ENCODE data around the gene DLEC1.

The DLEC1 gene

GRCh38 chr3:38163117-38163840 lies 124.3 kb downstream of the DLEC1 start:
- Histone ChIP-seq H3K27me3 (ENCODE audit: insufficient read depth, poor library complexity, severe bottlenecking) (no peaks in the 10 kb centered on the region), H3K4me3 (ENCODE audit: severe bottlenecking) (no peak overlapping the region), H3K27ac (ENCODE audit: poor library complexity, severe bottlenecking) (peak overlapping the region; percentile 91), H3K4me1 (ENCODE audit: insufficient read depth, poor library complexity, severe bottlenecking) (peaks cover 18% of the 10 kb centered on the region), H3K36me3 (ENCODE audit: low read depth) (no peaks in the 10 kb centered on the region), H3K9me3 (ENCODE audit: severe bottlenecking) (no peaks in the 10 kb centered on the region)
- ATAC-seq (ENCODE audit: low read depth): no peak
- TF ChIP-seq CTCF (IDR thresholded peaks at IDR 0.05; ENCODE audit: poor library complexity, severe bottlenecking): peak; percentile 18
- no peak for DNase-seq (ENCODE audit: low spot score)

- Histone ChIP-seq H3K27me3 (ENCODE audit: insufficient read depth, poor library complexity, severe bottlenecking) (no peaks in the 10 kb centered on the region), H3K9me3 (ENCODE audit: severe bottlenecking) (no peaks in the 10 kb centered on the region), H3K27ac (ENCODE audit: poor library complexity, severe bottlenecking) (peak overlapping the region; percentile 91), H3K4me1 (ENCODE audit: insufficient read depth, poor library complexity, severe bottlenecking) (peaks cover 24% of the 10 kb centered on the region), H3K36me3 (ENCODE audit: low read depth) (no peaks in the 10 kb centered on the region), H3K4me3 (ENCODE audit: severe bottlenecking) (peak overlapping the region; percentile 80)
- DNase-seq (ENCODE audit: low spot score) (no peak), ATAC-seq (ENCODE audit: low read depth) (no peak)
- TF ChIP-seq CTCF (IDR thresholded peaks at IDR 0.05; ENCODE audit: poor library complexity, severe bottlenecking): no peak
Observed at GRCh38 chr3:38163841-38164642, 125.0 kb downstream of the DLEC1 start.

- no peak for DNase-seq (ENCODE audit: low spot score)
- Histone ChIP-seq H3K27ac (ENCODE audit: poor library complexity, severe bottlenecking) (peak overlapping the region; percentile 91), H3K4me1 (ENCODE audit: insufficient read depth, poor library complexity, severe bottlenecking) (peaks cover 29% of the 10 kb centered on the region), H3K36me3 (ENCODE audit: low read depth) (no peaks in the 10 kb centered on the region), H3K9me3 (ENCODE audit: severe bottlenecking) (no peaks in the 10 kb centered on the region), H3K4me3 (ENCODE audit: severe bottlenecking) (peak overlapping the region; percentile 80), H3K27me3 (ENCODE audit: insufficient read depth, poor library complexity, severe bottlenecking) (no peaks in the 10 kb centered on the region)
- no peak for TF ChIP-seq CTCF (IDR thresholded peaks at IDR 0.05; ENCODE audit: poor library complexity, severe bottlenecking)
- ATAC-seq (ENCODE audit: low read depth): peak; percentile 17
Observed at GRCh38 chr3:38164643-38164951, 125.6 kb downstream of the DLEC1 start.

GRCh38 chr3:38164952-38165721 lies 126.1 kb downstream of the DLEC1 start, which contains the start of gene OXSR1:
Gene OXSR1 (plus strand): TSS chr3:38165537. CDS start chr3:38165877, 340 bp downstream.
- peak; percentile 98 for DNase-seq (ENCODE audit: low spot score)
- peaks cover 30% of the 10 kb centered on the region for H3K4me1 ChIP-seq (ENCODE audit: insufficient read depth, poor library complexity, severe bottlenecking)
- no peaks in the 10 kb centered on the region for H3K36me3 ChIP-seq (ENCODE audit: low read depth)
- H3K4me3 ChIP-seq (ENCODE audit: severe bottlenecking): peak within 1 kb of the TSS; percentile 80
- H3K27ac ChIP-seq (ENCODE audit: poor library complexity, severe bottlenecking): peak within 1 kb of the TSS; percentile 91
- TF ChIP-seq CTCF (IDR thresholded peaks at IDR 0.05; ENCODE audit: poor library complexity, severe bottlenecking): no peak
- no peaks in the 10 kb centered on the region for H3K27me3 ChIP-seq (ENCODE audit: insufficient read depth, poor library complexity, severe bottlenecking)
- ATAC-seq (ENCODE audit: low read depth): peak; percentile 84
- no peaks in the 10 kb centered on the region for H3K9me3 ChIP-seq (ENCODE audit: severe bottlenecking)
